Right ventricle myocardium superior (tissue), 1 donor: ENCODE data around the gene SDR39U1. TPM values are rescaled to one million over a fixed set of nuclear protein-coding genes. Genes with fewer than 3 reads are reported as not detected.

Experiments used
- ATAC-seq: fragments of 200-7000 bp; cut with Tn5 transposase; one replicate; pipeline ENCODE4 v1.9.1; 2020; ENCODE audit warnings: mild to moderate bottlenecking; ENCODE audit not compliant: poor library complexity
- DNase-seq: peaks from one replicate; pipeline ENCODE4 v3.0.0-alpha.2; 2020
- intact Hi-C: fragments of 100-400 bp; cut with DNase I; formaldehyde crosslinking; loops from one replicate; pipeline ENCODE4 v1.11.2; 2022
- total RNA-seq: library from RNA; stranded (reverse); fragmentation: NEBNext Ultra II Directional; extraction: Animal tissue kit (Norgen Biotek cat#: 25700); gene quantifications from one replicate; pipeline ENCODE4 v1.2.1, GENCODE V29; 2021
- donor health status: DM: no; HTN: yes; CAD: no; lungs with severe emphysema.

The SDR39U1 gene
- total RNA-seq, 1 donor from 2014 or later = 84.7 TPM

- ATAC-seq (peak; percentile 22), DNase-seq (no peak)
- intact Hi-C loops = no loop called here
Measured at GRCh38 chr14:24417832-24418491, 24.6 kb downstream of the SDR39U1 start.

DNA sequence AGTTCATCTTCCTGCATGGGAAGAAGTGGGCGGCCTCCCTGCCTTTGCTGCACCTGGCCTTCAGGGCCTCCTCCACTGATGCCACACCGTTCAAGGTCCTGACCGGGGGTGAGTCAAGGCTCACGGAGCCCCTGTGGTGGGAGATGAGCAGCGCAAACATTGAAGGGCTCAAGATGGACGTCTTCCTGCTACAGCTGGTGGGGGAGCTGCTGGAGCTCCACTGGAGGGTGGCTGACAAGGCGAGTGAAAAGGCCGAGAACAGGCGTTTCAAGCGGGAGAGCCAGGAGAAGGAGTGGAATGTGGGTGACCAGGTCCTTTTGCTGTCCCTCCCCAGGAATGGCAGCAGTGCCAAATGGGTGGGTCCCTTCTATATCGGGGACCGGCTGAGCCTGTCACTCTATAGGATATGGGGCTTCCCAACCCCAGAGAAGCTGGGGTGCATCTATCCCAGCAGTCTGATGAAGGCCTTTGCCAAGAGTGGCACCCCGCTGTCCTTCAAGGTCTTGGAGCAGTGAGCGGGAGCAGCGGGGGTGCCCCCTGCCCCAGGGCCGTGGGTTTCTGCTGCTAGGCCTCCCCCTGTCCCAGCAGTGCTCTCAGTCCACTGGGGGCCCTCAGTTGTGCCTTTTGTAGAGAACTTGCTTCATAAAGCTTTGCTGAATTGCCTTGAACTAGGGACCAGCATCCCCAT, 25.5 kb downstream of the SDR39U1 start:
- intact Hi-C loops = no loop called here
- no peak for DNase-seq
- ATAC-seq = peak; percentile 9

DNA sequence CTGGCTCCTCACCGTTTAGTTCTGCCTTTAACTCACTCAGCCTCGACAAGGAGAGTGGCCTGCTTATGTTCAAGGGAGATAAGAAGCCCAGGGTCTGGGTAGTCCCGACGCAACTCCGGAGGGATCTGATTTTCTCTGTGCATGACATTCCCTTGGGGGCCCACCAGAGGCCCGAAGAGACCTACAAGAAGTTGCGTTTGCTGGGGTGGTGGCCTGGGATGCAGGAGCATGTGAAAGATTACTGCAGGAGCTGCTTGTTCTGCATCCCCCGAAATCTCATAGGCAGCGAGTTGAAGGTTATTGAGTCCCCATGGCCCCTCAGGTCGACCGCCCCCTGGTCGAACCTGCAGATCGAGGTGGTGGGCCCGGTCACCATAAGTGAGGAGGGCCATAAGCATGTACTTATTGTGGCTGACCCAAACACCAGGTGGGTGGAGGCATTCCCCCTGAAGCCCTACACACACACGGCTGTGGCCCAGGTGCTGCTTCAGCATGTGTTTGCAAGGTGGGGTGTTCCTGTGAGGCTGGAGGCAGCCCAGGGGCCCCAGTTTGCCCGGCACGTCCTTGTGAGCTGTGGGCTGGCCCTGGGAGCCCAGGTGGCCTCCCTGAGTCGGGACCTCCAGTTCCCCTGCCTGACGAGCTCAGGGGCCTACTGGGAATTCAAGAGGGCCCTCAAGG, 26.2 kb downstream of the SDR39U1 start:
- DNase-seq (no peak), ATAC-seq (no peak)
- intact Hi-C loops = no loop called here

GRCh38 chr14:24415421-24416253, 26.9 kb downstream of the SDR39U1 start:
- intact Hi-C loops = no loop called here
- no peak for DNase-seq
- no peak for ATAC-seq

- no peak for ATAC-seq
- intact Hi-C loops = no loop called here
- DNase-seq = no peak
Measured at GRCh38 chr14:24414732-24415420, 27.7 kb downstream of the SDR39U1 start.

GRCh38 chr14:24414077-24414476, 28.5 kb downstream of the SDR39U1 start:
- no peak for ATAC-seq
- DNase-seq = no peak
- intact Hi-C loops = no loop called here

- peak; percentile 41 for ATAC-seq
- DNase-seq = no peak
- intact Hi-C loops = no loop called here
Measured at GRCh38 chr14:24411443-24412389, 30.9 kb downstream of the SDR39U1 start.

- ATAC-seq = no peak
- DNase-seq = no peak
- intact Hi-C loops = no loop called here
Measured at GRCh38 chr14:24409956-24410355, 32.6 kb downstream of the SDR39U1 start.

DNA sequence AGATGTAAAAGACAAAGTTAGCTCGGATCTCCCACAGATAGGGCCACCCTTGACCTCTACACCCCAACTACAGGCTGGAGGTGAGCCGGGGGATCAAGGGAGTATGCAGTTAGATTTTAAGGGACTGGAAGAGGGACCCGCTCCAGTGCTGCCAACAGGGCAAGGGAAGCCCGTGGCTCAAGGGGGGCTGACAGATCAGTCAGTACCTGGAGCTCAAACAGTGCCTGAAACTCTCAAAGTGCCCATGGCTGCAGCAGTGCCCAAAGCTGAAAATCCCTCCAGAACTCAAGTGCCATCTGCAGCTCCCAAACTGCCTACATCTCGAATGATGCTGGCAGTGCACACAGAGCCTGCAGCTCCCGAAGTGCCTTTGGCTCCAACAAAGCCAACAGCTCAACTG, 33.4 kb downstream of the SDR39U1 start:
- intact Hi-C loops = no loop called here
- DNase-seq (no peak), ATAC-seq (no peak)

GRCh38 chr14:24408764-24409163, 33.8 kb downstream of the SDR39U1 start:
- DNase-seq = no peak
- intact Hi-C loops = no loop called here
- no peak for ATAC-seq

- intact Hi-C loops = no loop called here
- no peak for ATAC-seq
- DNase-seq = no peak
Measured at GRCh38 chr14:24407608-24408325, 34.8 kb downstream of the SDR39U1 start.

DNA sequence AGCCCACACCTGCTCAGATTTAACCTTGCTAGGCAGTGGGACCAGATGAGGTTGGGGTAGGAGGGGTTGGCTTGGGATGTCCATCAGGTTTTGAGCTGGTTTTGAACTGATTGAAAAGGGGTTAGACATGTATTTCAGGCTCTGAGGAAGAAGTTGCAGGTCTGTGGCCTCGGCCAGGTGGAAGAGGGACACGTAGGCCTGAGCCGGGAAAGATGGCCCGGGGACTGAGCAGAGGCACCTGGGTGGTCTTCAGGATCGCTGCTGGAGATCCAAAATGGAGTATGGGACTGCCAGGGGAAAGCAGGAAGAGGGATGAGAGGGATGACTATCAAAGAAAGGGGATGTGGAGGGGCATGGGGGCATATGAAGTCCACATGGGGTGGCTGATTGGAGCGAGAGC, 36.2 kb downstream of the SDR39U1 start:
- ATAC-seq (no peak), DNase-seq (no peak)
- intact Hi-C loops = no loop called here

GRCh38 chr14:24404814-24405213, 37.8 kb downstream of the SDR39U1 start:
- DNase-seq (no peak), ATAC-seq (no peak)
- intact Hi-C loops = no loop called here

GRCh38 chr14:24403294-24403998, 39.1 kb downstream of the SDR39U1 start:
- ATAC-seq = peak; percentile 36
- no peak for DNase-seq
- intact Hi-C loops = no loop called here

GRCh38 chr14:24401810-24402702, 40.5 kb downstream of the SDR39U1 start:
- DNase-seq (no peak), ATAC-seq (no peak)
- intact Hi-C loops = no loop called here
